Ascending aorta (tissue), 2 donors: ENCODE data around the gene SLC11A1. TPM values are rescaled to one million over a fixed set of nuclear protein-coding genes. Genes with fewer than 3 reads are reported as not detected.

Experiments used
- DNase-seq, 2 donors: peaks; one replicate each; pipeline ENCODE4 v3.0.0-alpha.2; 2019; ENCODE audit warnings: low spot score in 2 of 2
- H3K27ac ChIP-seq, 2 donors: fragments of 200-600 bp; sonication (generic); one replicate each; pipeline ENCODE4 v1.5.1; 2016 to 2017; ENCODE audit warnings: mild to moderate bottlenecking in 1 of 2
- H3K27me3 ChIP-seq: fragments of 200-600 bp; sonication (generic); one replicate; pipeline ENCODE4 v1.5.1; 2017
- H3K36me3 ChIP-seq, 2 donors: fragments of 200-600 bp; sonication (generic); one replicate each; pipeline ENCODE4 v1.5.1; 2016
- H3K4me1 ChIP-seq, 2 donors: fragments of 200-600 bp; sonication (generic); one replicate each; pipeline ENCODE4 v1.5.1; 2016 to 2017; ENCODE audit warnings: mild to moderate bottlenecking in 1 of 2
- H3K4me3 ChIP-seq, 2 donors: fragments of 200-600 bp; sonication (generic); one replicate each; pipeline ENCODE4 v1.5.1; 2016 to 2017; ENCODE audit warnings: mild to moderate bottlenecking in 1 of 2
- H3K9me3 ChIP-seq, 2 donors: fragments of 200-600 bp; sonication (generic); one replicate each; pipeline ENCODE4 v1.5.1; 2016
- CTCF ChIP-seq, 3 experiments: fragments of 200-600 bp in 2 of 3; fragments of 450-650 bp in 1 of 3; sonication (generic) in 2 of 3; IDR thresholded peaks; one replicate each; pipeline ENCODE4 v1.5.1; 2016 to 2019; ENCODE audit warnings: antibody characterized with exemption in 3 of 3, mild to moderate bottlenecking in 1 of 3, moderate library complexity in 1 of 3
- intact Hi-C: fragments of 100-400 bp; cut with DNase I; formaldehyde crosslinking; loops from one replicate; pipeline ENCODE4 v1.15.1; 2023
- total RNA-seq: library from RNA; depleted of rRNA; stranded (reverse); fragments of >200 nt; gene quantifications from one replicate; pipeline ENCODE4 v1.1.0, GENCODE V29; 2016

Gene SLC11A1
- total RNA-seq, 1 donor from 2014 or later: 16.4 TPM

GRCh38 chr2:218367415-218368149, 14.5 kb upstream of the SLC11A1 start:
- H3K4me1 ChIP-seq: peaks cover 0 to 16% of the 10 kb centered on the region in 2 donors
- peak overlapping the region; percentile 53 to 64 for H3K4me3 ChIP-seq
- H3K9me3 ChIP-seq: no peaks in the 10 kb centered on the region
- peak; percentile 77 to 94 for DNase-seq
- TF ChIP-seq CTCF (IDR thresholded peaks at IDR 0.05): no peak
- no peaks in the 10 kb centered on the region for H3K36me3 ChIP-seq
- H3K27ac ChIP-seq: peak overlapping the region; percentile 79 to 95
- intact Hi-C loops: loop anchor here (2.0 to 5.0 kb wide), 3 partner anchors 21 to 150 kb away; partner anchors contain the start of gene ARPC2
- H3K27me3 ChIP-seq: no peaks in the 10 kb centered on the region

GRCh38 chr2:218368150-218368528, 13.9 kb upstream of the SLC11A1 start:
- peak overlapping the region; percentile 79 to 95 for H3K27ac ChIP-seq
- no peaks in the 10 kb centered on the region for H3K27me3 ChIP-seq
- H3K9me3 ChIP-seq: no peaks in the 10 kb centered on the region
- H3K4me1 ChIP-seq: peaks cover 0 to 16% of the 10 kb centered on the region in 2 donors
- peak overlapping the region; percentile 53 to 64 for H3K4me3 ChIP-seq
- DNase-seq: no peak
- intact Hi-C loops: loop anchor here (5.0 kb wide), 1 partner anchor 151 kb away; the partner anchor contains the start of gene ARPC2
- TF ChIP-seq CTCF (IDR thresholded peaks at IDR 0.05): no peak
- H3K36me3 ChIP-seq: no peaks in the 10 kb centered on the region

GRCh38 chr2:218368621-218369153, 13.4 kb upstream of the SLC11A1 start:
- peak overlapping the region in 1 of 2 donors; percentile 64 for H3K4me3 ChIP-seq
- H3K36me3 ChIP-seq: no peaks in the 10 kb centered on the region
- no peaks in the 10 kb centered on the region for H3K27me3 ChIP-seq
- peak overlapping the region; percentile 79 to 95 for H3K27ac ChIP-seq
- H3K4me1 ChIP-seq: peaks cover 0 to 16% of the 10 kb centered on the region in 2 donors
- no peaks in the 10 kb centered on the region for H3K9me3 ChIP-seq
- no peak for TF ChIP-seq CTCF (IDR thresholded peaks at IDR 0.05)
- intact Hi-C loops: loop anchor here (5.0 kb wide), 1 partner anchor 151 kb away; the partner anchor contains the start of gene ARPC2
- peak in 1 of 2 donors; percentile 75 for DNase-seq

GRCh38 chr2:218369330-218369729, 12.7 kb upstream of the SLC11A1 start:
- H3K27ac ChIP-seq: peak overlapping the region; percentile 79 to 95
- intact Hi-C loops: loop anchor here (5.0 kb wide), 1 partner anchor 152 kb away; the partner anchor contains the start of gene ARPC2
- H3K9me3 ChIP-seq: no peaks in the 10 kb centered on the region
- H3K4me1 ChIP-seq: peaks cover 0 to 16% of the 10 kb centered on the region in 2 donors
- no peak for DNase-seq
- no peak overlapping the region for H3K4me3 ChIP-seq
- TF ChIP-seq CTCF (IDR thresholded peaks at IDR 0.05): no peak
- H3K27me3 ChIP-seq: no peaks in the 10 kb centered on the region
- no peaks in the 10 kb centered on the region for H3K36me3 ChIP-seq

- Histone ChIP-seq H3K4me3 (no peak overlapping the region), H3K4me1 (peaks cover 0 to 16% of the 10 kb centered on the region in 2 donors), H3K27me3 (no peaks in the 10 kb centered on the region), H3K9me3 (no peaks in the 10 kb centered on the region), H3K27ac (peak overlapping the region; percentile 79 to 95), H3K36me3 (no peaks in the 10 kb centered on the region)
- DNase-seq: peak; percentile 63 to 86
- no peak for TF ChIP-seq CTCF (IDR thresholded peaks at IDR 0.05)
- intact Hi-C loops: no loop called here
These were observed 11.5 kb upstream of the SLC11A1 start for GRCh38 chr2:218370410-218371063.
